Jurkat, Clone E6-1 (cell line): ENCODE measurements around the gene ZNF528. TPM values are rescaled to one million over a fixed set of nuclear protein-coding genes. Genes with fewer than 3 reads are reported as not detected.

Source experiments
- DNase-seq: peaks from one replicate; pipeline ENCODE4 v3.0.0-alpha.2; 2011; ENCODE audit warnings: low read depth, low spot score
- H3K4me3 ChIP-seq: 2 replicates; pipeline ENCODE4 v1.5.1; 2011; ENCODE audit warnings: mild to moderate bottlenecking, low read length, control low read depth, moderate library complexity
- polyA plus RNA-seq: library from polyadenylated mRNA; unstranded; fragments of >200 nt; gene quantifications from one replicate; pipeline ENCODE4 v1.2.1, GENCODE V29; 2012; ENCODE audit warnings: missing spikeins; ENCODE audit not compliant: insufficient read length, insufficient read depth

Gene ZNF528
- not detected for polyA plus RNA-seq

- H3K4me3 ChIP-seq = no peak within 1 kb of the TSS
- no peak for DNase-seq
Observed at GRCh38 chr19:52397310-52398080, at the start of gene ZNF528. TSS of gene ZNF528 (plus strand) at chr19:52397849. CDS start at chr19:52402014, 4,165 bp downstream.

- no peak for DNase-seq
- H3K4me3 ChIP-seq = no peak overlapping the region
Observed at GRCh38 chr19:52351512-52351911, 46.1 kb upstream of the ZNF528 start.

DNA sequence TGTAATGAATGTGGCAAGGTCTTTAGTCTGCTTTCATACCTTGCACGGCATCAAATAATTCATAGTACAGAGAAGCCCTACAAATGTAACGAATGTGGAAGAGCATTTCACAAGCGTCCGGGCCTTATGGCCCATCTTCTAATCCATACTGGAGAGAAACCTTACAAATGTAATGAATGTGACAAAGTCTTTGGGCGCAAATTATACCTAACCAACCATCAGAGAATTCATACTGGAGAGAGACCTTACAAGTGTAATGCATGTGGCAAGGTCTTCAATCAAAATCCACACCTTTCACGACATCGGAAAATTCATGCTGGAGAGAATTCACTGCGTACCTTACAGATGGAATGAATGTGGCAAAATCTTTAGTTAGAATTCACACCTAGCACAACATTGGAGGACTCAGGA lies 31.2 kb upstream of the ZNF528 start:
- no peak for DNase-seq
- H3K4me3 ChIP-seq = no peak overlapping the region

DNA sequence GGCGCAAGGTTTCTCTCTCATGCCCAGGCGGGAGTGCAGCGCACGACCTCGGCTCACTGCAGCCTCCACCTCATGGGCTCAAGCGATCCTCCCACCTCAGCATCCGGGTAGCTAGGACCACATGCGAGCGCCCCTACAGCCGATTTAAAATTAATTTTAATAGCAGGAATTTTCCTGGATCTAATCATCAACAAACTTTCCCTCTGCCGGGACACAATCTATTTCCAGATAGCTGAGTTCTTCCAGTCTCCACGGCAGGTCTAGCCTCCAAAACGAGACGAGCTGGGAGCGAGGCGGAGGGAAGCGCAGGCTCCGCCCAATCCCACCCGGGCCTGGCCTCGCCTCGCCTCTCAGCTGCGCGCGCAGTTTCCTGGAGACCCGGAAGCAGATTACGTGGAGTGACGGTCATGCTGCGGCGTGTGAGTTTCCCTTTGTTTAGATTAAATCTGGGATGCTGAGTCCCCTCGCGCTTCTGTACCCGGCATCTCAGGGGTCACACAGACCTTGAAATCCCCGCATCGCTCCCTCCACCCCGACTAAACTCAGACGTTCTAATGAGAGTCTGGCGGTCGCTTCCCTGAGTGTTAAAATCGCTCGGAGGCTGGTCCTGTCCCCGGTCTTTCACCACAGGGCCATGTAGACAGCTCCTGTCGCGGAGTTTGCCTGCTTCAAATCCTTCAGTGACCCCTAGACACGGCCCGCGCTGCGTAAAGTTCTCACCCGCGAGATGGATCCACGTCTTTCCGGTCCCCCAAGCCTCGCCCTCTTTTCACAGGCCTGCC lies 27.9 kb upstream of the ZNF528 start, which contains the start of gene ZNF880:
TSS of gene ZNF880 (plus strand) at position 365 of the 782 bp plus-strand sequence. CDS start at position 408, 43 bp downstream.
- H3K4me3 ChIP-seq = no peak within 1 kb of the TSS
- DNase-seq = no peak

GRCh38 chr19:52370341-52370710 lies 27.3 kb upstream of the ZNF528 start:
- no peak overlapping the region for H3K4me3 ChIP-seq
- no peak for DNase-seq

DNA sequence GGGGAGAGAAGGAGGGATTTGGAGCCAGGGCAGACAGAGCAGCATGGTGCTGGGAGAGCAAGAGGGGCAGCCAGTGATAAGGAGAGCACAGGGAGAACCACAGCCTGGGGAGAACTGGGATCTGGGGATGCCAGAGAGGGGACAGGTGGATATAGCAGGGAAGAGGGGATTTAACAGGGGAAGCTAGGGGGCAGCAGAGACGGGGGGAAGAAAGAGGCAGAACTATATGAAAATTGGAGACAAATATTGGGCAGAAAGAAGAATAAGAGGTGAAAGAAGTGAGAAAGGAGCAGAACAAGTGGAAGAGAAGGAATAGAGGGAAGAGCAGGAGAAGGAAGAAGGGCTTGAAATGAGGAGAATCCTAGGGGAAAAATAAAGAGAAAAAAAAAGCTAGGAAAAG lies 6.5 kb upstream of the ZNF528 start:
- no peak for DNase-seq
- no peak overlapping the region for H3K4me3 ChIP-seq

GRCh38 chr19:52398081-52398441 lies 412 bp downstream of the ZNF528 start:
- no peak for DNase-seq
- H3K4me3 ChIP-seq = no peak overlapping the region

GRCh38 chr19:52410276-52410675 lies 12.6 kb downstream of the ZNF528 start:
- no peak for DNase-seq
- no peak overlapping the region for H3K4me3 ChIP-seq

DNA sequence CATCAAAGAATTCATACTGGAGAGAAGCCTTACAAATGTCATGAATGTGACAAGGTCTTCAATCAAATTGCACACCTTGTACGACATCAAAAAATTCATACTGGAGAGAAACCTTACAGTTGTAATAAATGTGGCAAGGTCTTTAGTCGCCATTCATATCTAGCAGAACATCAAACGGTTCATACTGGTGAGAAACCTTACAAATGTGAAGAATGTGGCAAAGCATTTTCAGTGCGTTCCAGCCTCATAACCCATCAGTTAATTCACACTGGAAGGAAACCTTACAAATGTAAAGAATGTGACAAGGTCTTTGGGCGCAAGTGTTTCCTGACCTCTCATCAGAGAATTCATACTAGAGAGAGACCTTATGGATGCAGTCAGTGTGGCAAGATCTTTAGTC lies 18.1 kb downstream of the ZNF528 start:
- DNase-seq = no peak
- H3K4me3 ChIP-seq = no peak overlapping the region

GRCh38 chr19:52428937-52429336 lies 31.3 kb downstream of the ZNF528 start, which contains the start of gene ZNF534:
TSS of gene ZNF534 (plus strand) at chr19:52429148. CDS start at chr19:52431475, 2,327 bp downstream.
- no peak for DNase-seq
- no peak within 1 kb of the TSS for H3K4me3 ChIP-seq

DNA sequence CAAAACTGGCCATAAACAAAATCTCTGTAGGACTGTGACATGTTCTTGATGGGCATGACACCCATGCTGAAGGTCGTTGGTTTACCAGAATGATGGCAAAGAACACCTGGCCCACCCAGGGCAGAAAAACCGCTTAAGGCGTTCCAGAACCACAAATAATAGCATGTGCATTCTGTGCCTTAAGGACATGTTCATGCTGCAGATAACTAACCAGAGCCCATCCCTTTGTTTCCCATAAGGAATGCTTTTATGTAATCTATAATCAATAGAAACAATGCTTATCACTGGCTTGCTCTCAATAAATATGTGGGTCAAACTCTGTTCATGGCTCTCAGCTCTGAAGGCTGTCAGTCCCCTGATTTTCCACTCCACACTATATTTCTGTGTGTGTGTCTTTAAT lies 44.5 kb downstream of the ZNF528 start:
- no peak for DNase-seq
- no peak overlapping the region for H3K4me3 ChIP-seq

GRCh38 chr19:52444506-52444905 lies 46.9 kb downstream of the ZNF528 start:
- H3K4me3 ChIP-seq = no peak overlapping the region
- DNase-seq = no peak

- H3K4me3 ChIP-seq = no peak overlapping the region
- DNase-seq = no peak
Observed at GRCh38 chr19:52451241-52451640, 53.6 kb downstream of the ZNF528 start.

GRCh38 chr19:52453324-52454094 lies 55.9 kb downstream of the ZNF528 start, which contains the start of gene ZNF578:
TSS of gene ZNF578 (plus strand) at chr19:52453553. CDS start at chr19:52501846, 48,293 bp downstream.
- H3K4me3 ChIP-seq = no peak within 1 kb of the TSS
- no peak for DNase-seq

- no peak overlapping the region for H3K4me3 ChIP-seq
- DNase-seq = peak; percentile 36
Observed at GRCh38 chr19:52464798-52465470, 67.3 kb downstream of the ZNF528 start.
